GM19328 (cell line): Measurements from ENCODE around the gene FAM229B.

Experiments
- ATAC-seq: cut with Tn5 transposase; IDR thresholded peaks from one replicate; pipeline ENCODE4 v1.9.1; 2021; ENCODE audit warnings: mild to moderate bottlenecking, moderate library complexity; ENCODE audit not compliant: unreplicated experiment

FAM229B gene

DNA sequence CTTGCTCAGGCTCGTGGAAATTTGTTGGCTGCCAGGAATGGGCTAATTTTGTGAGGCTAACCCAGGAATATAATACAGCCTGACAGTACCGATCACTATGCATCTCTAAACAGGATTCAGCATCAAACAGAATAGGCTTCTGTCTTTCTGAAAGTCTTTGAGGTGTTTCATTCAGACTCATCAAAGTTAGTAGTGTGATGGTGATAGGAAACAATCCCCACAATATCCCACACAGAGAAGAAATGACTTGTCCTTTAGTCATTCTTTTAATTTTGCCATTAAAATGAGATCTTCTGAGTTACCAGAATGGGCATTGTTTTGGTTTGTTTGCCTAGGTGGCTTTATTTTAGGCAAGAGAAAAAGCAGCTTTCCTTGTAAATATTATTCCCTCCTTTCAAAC lies 54.3 kb downstream of the FAM229B start:
- ATAC-seq: no peak

DNA sequence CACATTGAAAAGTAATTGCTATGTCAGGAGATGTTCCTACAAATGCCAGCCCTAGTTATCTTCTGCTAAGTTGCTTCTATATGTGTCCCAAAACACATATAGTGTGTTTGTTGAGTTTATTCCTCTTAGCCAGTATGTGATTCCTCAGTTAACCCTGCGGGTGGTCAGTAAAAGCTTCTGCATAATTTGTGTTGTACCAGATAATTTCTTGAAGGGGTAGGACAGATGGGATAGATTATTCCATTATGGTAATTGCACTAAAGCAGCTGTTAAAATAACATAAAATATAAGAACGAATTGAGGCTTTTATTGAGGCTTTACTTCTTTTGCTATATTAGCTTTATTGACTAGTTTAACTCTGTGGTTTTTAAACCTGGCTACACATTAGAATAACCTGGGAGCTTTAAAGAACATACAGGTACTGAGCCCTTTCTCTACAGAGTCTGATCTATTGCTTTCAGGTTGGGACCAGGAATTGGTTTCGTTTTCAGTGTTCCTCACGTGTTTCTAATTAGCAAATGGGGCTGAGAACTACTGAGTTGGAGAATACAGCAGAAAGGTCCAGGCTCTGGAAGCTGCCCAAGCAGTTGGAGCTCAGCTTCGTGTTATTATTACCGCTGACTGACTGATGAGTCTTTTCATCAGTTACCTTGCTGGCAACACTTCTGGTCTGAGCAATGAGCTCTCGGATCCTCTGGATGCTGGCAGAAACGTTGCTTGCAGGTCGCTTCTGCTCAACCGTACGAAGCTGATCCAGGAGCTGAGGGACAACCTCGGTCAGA lies 56.9 kb downstream of the FAM229B start:
- no peak for ATAC-seq

GRCh38 chr6:112145080-112145573 lies 57.7 kb downstream of the FAM229B start:
- ATAC-seq: no peak

GRCh38 chr6:112148103-112148502 lies 60.7 kb downstream of the FAM229B start:
- no peak for ATAC-seq

DNA sequence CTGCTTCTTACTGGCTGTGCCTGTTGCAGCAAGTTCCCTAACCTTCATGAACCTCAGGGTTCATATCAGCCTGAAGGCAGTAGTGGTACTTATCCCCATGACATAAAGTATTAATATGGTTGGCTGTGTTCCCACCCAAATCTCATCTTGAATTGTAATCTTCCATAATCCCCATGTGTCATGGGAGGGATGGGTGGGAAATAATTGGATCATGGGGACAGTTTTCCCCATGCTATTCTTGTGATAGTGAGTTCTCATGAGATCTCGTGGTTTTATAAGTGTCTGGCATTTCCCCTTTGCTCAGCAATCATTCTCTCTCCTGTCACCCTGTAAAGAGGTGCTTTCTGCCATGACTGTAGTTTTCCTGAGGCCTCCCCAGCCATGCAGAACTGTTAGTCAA lies 61.8 kb downstream of the FAM229B start:
- no peak for ATAC-seq

DNA sequence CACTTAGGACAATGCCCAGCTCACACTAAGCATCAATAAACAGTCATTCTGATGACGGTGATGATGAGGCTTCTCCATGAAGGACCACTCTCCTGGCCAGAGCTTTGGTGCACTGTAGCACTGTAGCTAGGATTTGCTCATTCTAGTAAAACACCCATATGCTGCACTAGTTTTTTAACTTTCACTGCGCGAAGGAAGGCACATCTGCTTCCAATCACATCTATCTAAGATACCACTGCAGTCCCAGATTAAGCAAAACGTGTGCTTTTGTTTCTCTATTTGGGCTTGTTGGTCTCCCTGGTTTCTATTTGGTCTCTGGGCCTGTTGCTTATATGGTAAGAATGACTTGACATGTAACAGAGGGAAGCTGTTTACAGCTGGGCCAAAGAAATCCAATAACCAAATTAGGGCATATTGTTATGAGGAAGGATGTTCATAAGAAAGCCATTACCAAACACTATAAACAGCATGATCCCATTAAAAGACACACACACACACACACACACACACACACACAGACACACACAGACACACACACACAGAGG lies 62.4 kb downstream of the FAM229B start:
- ATAC-seq: no peak

- ATAC-seq: no peak
Measured at GRCh38 chr6:112150363-112150762, 63.0 kb downstream of the FAM229B start.
